ENCODE data around the gene CHST13.

The CHST13 gene

GRCh38 chr3:126501054-126501453 is 22.9 kb upstream of the CHST13 start:
- Histone ChIP-seq H3K27me3 (ENCODE audit: insufficient read depth, insufficient read length) (no peaks in the 10 kb centered on the region), H3K9me3 (ENCODE audit: insufficient read depth, low read length) (no peaks in the 10 kb centered on the region), H3K4me3 (ENCODE audit: insufficient read length, low read depth) (no peak overlapping the region), H3K9ac (ENCODE audit: insufficient read length, low read depth) (no peak overlapping the region), H3K36me3 (ENCODE audit: insufficient read depth, insufficient read length, low read length) (no peaks in the 10 kb centered on the region), H3K4me1 (ENCODE audit: insufficient read depth, insufficient read length) (peaks cover 11% of the 10 kb centered on the region)
- no peak for DNase-seq (ENCODE audit: low read depth, low spot score)
- no peak for TF ChIP-seq SUZ12 (IDR thresholded peaks at IDR 0.05; ENCODE audit: extremely low read depth, insufficient read depth, insufficient read length)

- no peaks in the 10 kb centered on the region for H3K27me3 ChIP-seq (ENCODE audit: insufficient read depth, insufficient read length)
- DNase-seq (ENCODE audit: low read depth, low spot score), result no peak
- TF ChIP-seq SUZ12 (IDR thresholded peaks at IDR 0.05; ENCODE audit: extremely low read depth, insufficient read depth, insufficient read length), result no peak
- TF ChIP-seq ZNF274 (IDR thresholded peaks at IDR 0.05; ENCODE audit: low read depth, low read length), result no peak
- no peak for TF ChIP-seq YY1 (IDR thresholded peaks at IDR 0.05; ENCODE audit: insufficient read depth, insufficient read length)
- H3K9me3 ChIP-seq (ENCODE audit: insufficient read depth, low read length), result no peaks in the 10 kb centered on the region
- H3K4me1 ChIP-seq (ENCODE audit: insufficient read depth, insufficient read length), result peaks cover 11% of the 10 kb centered on the region
- no peak overlapping the region for H3K9ac ChIP-seq (ENCODE audit: insufficient read length, low read depth)
- no peaks in the 10 kb centered on the region for H3K36me3 ChIP-seq (ENCODE audit: insufficient read depth, insufficient read length, low read length)
- no peak overlapping the region for H3K4me3 ChIP-seq (ENCODE audit: insufficient read length, low read depth)
These were observed 22.2 kb upstream of the CHST13 start for GRCh38 chr3:126501736-126502135.

GRCh38 chr3:126502656-126503055 is 21.3 kb upstream of the CHST13 start:
- H3K36me3 ChIP-seq (ENCODE audit: insufficient read depth, insufficient read length, low read length), result no peaks in the 10 kb centered on the region
- DNase-seq (ENCODE audit: low read depth, low spot score), result no peak
- TF ChIP-seq ZNF274 (IDR thresholded peaks at IDR 0.05; ENCODE audit: low read depth, low read length) (no peak), SUZ12 (IDR thresholded peaks at IDR 0.05; ENCODE audit: extremely low read depth, insufficient read depth, insufficient read length) (no peak), YY1 (IDR thresholded peaks at IDR 0.05; ENCODE audit: insufficient read depth, insufficient read length) (no peak)
- peaks cover 11% of the 10 kb centered on the region for H3K4me1 ChIP-seq (ENCODE audit: insufficient read depth, insufficient read length)
- no peak overlapping the region for H3K4me3 ChIP-seq (ENCODE audit: insufficient read length, low read depth)
- no peak overlapping the region for H3K9ac ChIP-seq (ENCODE audit: insufficient read length, low read depth)
- no peaks in the 10 kb centered on the region for H3K27me3 ChIP-seq (ENCODE audit: insufficient read depth, insufficient read length)
- no peaks in the 10 kb centered on the region for H3K9me3 ChIP-seq (ENCODE audit: insufficient read depth, low read length)

GRCh38 chr3:126503701-126504100 is 20.3 kb upstream of the CHST13 start:
- no peaks in the 10 kb centered on the region for H3K27me3 ChIP-seq (ENCODE audit: insufficient read depth, insufficient read length)
- no peak for DNase-seq (ENCODE audit: low read depth, low spot score)
- no peaks in the 10 kb centered on the region for H3K36me3 ChIP-seq (ENCODE audit: insufficient read depth, insufficient read length, low read length)
- peaks cover 8% of the 10 kb centered on the region for H3K4me1 ChIP-seq (ENCODE audit: insufficient read depth, insufficient read length)
- no peak overlapping the region for H3K9ac ChIP-seq (ENCODE audit: insufficient read length, low read depth)
- no peak overlapping the region for H3K4me3 ChIP-seq (ENCODE audit: insufficient read length, low read depth)
- H3K9me3 ChIP-seq (ENCODE audit: insufficient read depth, low read length), result no peaks in the 10 kb centered on the region
- TF ChIP-seq SUZ12 (IDR thresholded peaks at IDR 0.05; ENCODE audit: extremely low read depth, insufficient read depth, insufficient read length) (no peak), YY1 (IDR thresholded peaks at IDR 0.05; ENCODE audit: insufficient read depth, insufficient read length) (no peak)

- H3K36me3 ChIP-seq (ENCODE audit: insufficient read depth, insufficient read length, low read length), result no peaks in the 10 kb centered on the region
These were observed 16.1 kb upstream of the CHST13 start for GRCh38 chr3:126507886-126508285.

GRCh38 chr3:126508564-126508964 is 15.4 kb upstream of the CHST13 start:
- peaks cover 9% of the 10 kb centered on the region for H3K4me1 ChIP-seq (ENCODE audit: insufficient read depth, insufficient read length)
- no peaks in the 10 kb centered on the region for H3K9me3 ChIP-seq (ENCODE audit: insufficient read depth, low read length)
- no peaks in the 10 kb centered on the region for H3K27me3 ChIP-seq (ENCODE audit: insufficient read depth, insufficient read length)
- no peak for DNase-seq (ENCODE audit: low read depth, low spot score)
- H3K4me3 ChIP-seq (ENCODE audit: insufficient read length, low read depth), result no peak overlapping the region
- no peak overlapping the region for H3K9ac ChIP-seq (ENCODE audit: insufficient read length, low read depth)
- H3K36me3 ChIP-seq (ENCODE audit: insufficient read depth, insufficient read length, low read length), result no peaks in the 10 kb centered on the region
- TF ChIP-seq SUZ12 (IDR thresholded peaks at IDR 0.05; ENCODE audit: extremely low read depth, insufficient read depth, insufficient read length) (no peak), ZNF274 (IDR thresholded peaks at IDR 0.05; ENCODE audit: low read depth, low read length) (no peak), YY1 (IDR thresholded peaks at IDR 0.05; ENCODE audit: insufficient read depth, insufficient read length) (no peak)

More at GRCh38 chr3:126507886-126508285, 16.1 kb upstream of the CHST13 start:
- Histone ChIP-seq H3K4me3 (ENCODE audit: insufficient read length, low read depth) (no peak overlapping the region), H3K9ac (ENCODE audit: insufficient read length, low read depth) (no peak overlapping the region), H3K4me1 (ENCODE audit: insufficient read depth, insufficient read length) (peaks cover 9% of the 10 kb centered on the region), H3K9me3 (ENCODE audit: insufficient read depth, low read length) (no peaks in the 10 kb centered on the region), H3K27me3 (ENCODE audit: insufficient read depth, insufficient read length) (no peaks in the 10 kb centered on the region)
- TF ChIP-seq SUZ12 (IDR thresholded peaks at IDR 0.05; ENCODE audit: extremely low read depth, insufficient read depth, insufficient read length) (no peak), YY1 (IDR thresholded peaks at IDR 0.05; ENCODE audit: insufficient read depth, insufficient read length) (no peak), ZNF274 (IDR thresholded peaks at IDR 0.05; ENCODE audit: low read depth, low read length) (no peak)
- no peak for DNase-seq (ENCODE audit: low read depth, low spot score)

GRCh38 chr3:126509597-126510307 is 14.2 kb upstream of the CHST13 start:
- H3K4me1 ChIP-seq (ENCODE audit: insufficient read depth, insufficient read length), result peaks cover 9% of the 10 kb centered on the region
- H3K27me3 ChIP-seq (ENCODE audit: insufficient read depth, insufficient read length), result no peaks in the 10 kb centered on the region
- H3K9me3 ChIP-seq (ENCODE audit: insufficient read depth, low read length), result no peaks in the 10 kb centered on the region
- H3K36me3 ChIP-seq (ENCODE audit: insufficient read depth, insufficient read length, low read length), result no peaks in the 10 kb centered on the region
- H3K4me3 ChIP-seq (ENCODE audit: insufficient read length, low read depth), result no peak overlapping the region
- TF ChIP-seq ZNF274 (IDR thresholded peaks at IDR 0.05; ENCODE audit: low read depth, low read length) (no peak), YY1 (IDR thresholded peaks at IDR 0.05; ENCODE audit: insufficient read depth, insufficient read length) (no peak), SUZ12 (IDR thresholded peaks at IDR 0.05; ENCODE audit: extremely low read depth, insufficient read depth, insufficient read length) (no peak)
- no peak for DNase-seq (ENCODE audit: low read depth, low spot score)
- H3K9ac ChIP-seq (ENCODE audit: insufficient read length, low read depth), result no peak overlapping the region
